ENCODE measurements around the gene POMT2. TPM values are rescaled to one million over a fixed set of nuclear protein-coding genes. Genes with fewer than 3 reads are reported as not detected.

POMT2 gene
- total RNA-seq, 4 donors from 2014 or later, result 6.2 to 33.0 (median 13.9) TPM

DNA sequence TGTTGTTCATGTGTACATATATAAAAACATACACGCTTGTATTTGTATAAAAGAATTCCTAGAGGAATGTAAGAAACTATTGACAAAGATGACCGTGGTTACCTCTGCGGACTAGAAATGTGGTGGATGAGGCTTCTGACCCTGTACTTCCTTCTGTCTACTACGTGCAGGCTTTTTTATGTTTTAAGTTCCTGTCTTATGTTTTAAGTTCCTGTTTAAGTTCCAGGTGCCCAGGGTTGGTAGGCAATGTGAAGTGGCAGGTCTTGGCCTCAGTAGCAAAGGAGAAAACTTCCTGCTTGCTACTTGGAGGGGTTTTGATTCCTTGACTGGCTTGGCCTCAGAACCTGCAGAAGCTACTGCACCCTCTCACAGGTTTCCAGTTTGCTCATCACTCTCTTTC, 11.6 kb downstream of the POMT2 start:
- TF ChIP-seq, protein P1, sequence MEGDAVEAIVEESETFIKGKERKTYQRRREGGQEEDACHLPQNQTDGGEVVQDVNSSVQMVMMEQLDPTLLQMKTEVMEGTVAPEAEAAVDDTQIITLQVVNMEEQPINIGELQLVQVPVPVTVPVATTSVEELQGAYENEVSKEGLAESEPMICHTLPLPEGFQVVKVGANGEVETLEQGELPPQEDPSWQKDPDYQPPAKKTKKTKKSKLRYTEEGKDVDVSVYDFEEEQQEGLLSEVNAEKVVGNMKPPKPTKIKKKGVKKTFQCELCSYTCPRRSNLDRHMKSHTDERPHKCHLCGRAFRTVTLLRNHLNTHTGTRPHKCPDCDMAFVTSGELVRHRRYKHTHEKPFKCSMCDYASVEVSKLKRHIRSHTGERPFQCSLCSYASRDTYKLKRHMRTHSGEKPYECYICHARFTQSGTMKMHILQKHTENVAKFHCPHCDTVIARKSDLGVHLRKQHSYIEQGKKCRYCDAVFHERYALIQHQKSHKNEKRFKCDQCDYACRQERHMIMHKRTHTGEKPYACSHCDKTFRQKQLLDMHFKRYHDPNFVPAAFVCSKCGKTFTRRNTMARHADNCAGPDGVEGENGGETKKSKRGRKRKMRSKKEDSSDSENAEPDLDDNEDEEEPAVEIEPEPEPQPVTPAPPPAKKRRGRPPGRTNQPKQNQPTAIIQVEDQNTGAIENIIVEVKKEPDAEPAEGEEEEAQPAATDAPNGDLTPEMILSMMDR (IDR thresholded peaks at IDR 0.05; ENCODE audit: low read depth), result no peak

DNA sequence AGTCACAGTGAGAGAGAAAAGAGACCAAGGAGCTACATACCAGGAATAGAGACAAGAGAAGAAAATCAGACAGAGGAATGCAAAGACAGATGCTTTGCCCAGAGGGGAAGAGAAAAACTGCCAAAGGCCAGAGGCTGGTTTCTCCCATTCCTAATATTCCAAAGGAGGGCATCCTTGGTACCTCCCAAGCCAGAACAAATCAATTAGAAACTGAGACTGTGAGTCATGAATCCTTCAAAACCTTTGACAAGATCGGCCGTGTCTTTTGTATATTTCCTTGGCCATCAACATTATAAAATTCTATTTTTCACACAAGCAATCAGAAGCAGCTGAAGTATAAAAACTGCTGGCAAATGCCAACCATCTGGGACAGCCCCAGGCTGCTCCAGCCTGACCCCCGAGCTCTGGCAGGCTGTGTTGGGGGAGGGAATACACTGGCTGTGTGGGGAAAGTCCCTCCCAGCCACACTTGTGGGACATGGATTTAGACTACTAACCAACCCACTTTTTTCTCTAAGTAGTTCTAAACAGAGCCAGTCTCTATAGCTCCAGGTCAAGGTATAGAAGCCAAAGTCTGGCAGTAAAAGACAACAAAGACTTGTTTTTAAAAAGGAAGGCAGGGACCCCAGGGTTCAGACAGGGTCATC, 13.7 kb downstream of the POMT2 start:
- TF ChIP-seq, protein P1 (IDR thresholded peaks at IDR 0.05; ENCODE audit: low read depth), result no peak

DNA sequence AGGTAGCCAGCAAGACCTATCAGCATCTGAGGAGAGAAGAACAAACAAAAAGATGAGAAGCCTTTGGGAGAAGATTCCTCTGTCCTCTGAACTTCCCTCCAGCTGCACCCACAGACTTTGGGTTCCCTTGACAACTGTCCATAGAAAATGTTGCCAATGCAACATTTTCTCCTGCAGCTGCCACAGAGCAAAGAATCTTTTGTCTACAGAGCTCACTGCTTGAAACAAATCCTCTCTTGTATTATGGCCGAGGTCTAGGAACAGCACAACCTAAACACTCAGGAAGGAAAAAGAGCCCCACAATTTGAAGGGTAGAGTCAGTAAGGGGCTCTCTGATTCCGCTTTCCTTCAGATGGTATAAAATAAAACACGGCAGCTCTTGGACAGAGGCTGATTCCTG, 14.3 kb downstream of the POMT2 start:
- TF ChIP-seq, protein P1 (IDR thresholded peaks at IDR 0.05; ENCODE audit: low read depth), result no peak

DNA sequence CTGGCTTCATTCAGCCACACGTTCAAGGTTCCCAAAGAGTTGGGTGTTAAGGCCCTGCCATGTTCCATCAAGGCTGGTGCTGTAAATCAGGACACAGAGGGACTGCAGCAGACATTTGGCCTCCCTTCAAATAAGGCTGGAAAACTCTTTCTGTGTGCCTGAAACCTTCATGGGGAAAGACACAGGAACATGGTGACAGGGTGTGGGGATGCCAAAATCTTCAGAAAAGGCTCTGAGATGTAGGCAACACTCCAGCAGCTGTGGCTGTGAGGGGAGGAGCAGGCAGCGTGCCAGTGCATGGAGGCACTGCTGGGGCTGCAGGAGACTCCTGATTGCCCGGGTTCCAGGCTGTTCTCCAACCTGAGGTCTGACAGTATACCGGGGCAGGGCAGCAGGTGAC, 15.0 kb downstream of the POMT2 start:
- TF ChIP-seq, protein P1 (IDR thresholded peaks at IDR 0.05; ENCODE audit: low read depth), result no peak

DNA sequence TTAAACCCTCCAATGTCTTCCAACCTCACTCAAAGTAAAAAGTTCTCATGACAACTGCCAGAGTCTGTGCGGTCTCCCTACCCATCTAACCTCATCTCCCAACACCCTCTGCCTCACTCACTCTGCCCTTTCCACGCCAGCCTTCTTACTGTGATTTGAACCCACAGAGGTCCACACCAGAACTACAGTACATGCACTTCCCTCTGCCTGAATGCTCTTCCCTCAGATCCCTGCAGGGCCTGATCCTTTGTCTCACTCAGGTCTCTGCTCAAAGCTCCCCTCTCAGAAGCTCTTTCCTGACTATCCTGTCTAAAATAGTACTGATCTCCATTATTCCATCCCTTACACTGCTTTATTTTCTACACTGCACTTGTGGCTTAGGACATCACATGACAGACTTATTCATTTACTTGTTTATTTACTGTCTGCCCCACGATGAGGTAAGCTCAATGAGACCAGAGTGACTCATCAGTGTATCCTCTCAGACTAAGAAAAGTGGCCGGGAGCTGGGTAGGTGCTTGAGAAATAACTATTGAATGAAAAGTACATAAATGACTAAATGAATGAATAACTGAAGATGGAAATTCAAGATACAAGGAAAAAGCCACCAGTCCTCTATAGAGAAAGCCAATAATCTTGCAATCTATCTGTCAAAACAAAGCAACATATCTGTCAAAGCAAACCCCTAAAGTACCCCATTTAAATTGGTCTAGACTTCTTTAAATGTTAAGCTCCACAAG, 17.1 kb downstream of the POMT2 start:
- TF ChIP-seq, protein P1 (IDR thresholded peaks at IDR 0.05; ENCODE audit: low read depth), result no peak

DNA sequence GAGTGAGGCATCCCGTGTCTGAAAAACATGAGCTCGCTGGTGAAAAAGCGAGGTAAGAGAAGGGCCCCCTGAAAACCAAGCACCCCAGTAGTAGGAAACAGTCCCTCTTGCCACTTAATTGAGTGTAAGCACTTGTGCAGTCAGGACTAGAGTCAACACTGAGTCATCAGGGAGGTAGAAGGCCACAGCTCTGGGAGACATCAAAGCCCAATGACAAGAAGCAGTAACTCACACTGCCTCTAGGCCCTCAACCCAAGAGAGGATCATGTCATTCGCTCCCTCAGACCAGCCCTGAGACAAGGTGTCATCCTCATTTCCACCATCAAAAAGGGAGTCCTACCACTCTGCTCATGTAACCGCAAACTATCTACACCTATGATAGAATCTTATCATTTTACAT, 17.8 kb downstream of the POMT2 start:
- TF ChIP-seq, protein P1 (IDR thresholded peaks at IDR 0.05; ENCODE audit: low read depth), result no peak

DNA sequence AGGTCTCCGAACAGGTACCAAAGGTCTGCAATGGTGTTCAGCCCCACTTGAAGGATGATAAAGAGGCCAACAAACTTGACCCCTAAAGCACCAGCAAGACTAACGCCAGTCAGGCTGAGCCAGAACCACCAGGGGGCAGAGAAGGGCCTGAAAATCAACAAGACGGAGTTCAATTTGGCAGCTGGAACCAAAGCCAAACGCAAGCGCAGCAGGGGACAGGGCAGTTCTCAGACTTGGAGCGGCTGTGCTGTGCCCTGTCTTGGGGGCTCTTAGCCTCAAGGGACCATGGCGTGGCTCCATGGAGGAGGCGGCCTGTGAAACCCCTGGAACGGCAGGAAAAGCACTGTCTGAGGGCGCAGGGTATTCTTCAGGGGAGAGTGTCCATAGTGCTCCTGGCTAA, 19.6 kb downstream of the POMT2 start:
- TF ChIP-seq, protein P1 (IDR thresholded peaks at IDR 0.05; ENCODE audit: low read depth), result no peak

All from subcutaneous adipose tissue (tissue), 4 donors.